Measurements from ENCODE around the gene PTPRH.

PTPRH gene

DNA sequence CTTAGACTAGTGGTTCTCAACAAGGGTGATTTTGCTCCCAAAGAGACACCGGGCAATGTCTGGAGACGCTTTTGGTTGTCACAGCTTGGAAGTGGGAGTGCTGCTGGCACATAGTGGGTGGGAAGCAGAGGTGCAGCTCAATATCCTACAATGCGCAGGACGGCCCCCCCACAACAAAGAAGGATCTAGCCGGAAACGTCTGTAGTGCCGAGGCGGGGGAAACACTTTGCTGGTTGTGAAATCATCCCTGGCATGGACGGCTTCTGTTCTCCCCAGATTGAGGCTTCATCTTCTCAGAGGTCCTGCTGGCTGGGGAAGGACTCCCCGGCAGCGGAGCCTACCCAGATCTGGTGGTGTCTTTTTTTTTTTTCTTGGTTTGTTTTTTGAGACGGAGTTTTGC, 15.8 kb downstream of the PTPRH start:
- no peaks in the 10 kb centered on the region for H3K36me3 ChIP-seq (ENCODE audit: insufficient read depth, low read length)

GRCh38 chr19:55189403-55189835, 19.9 kb downstream of the PTPRH start:
- Histone ChIP-seq H3K79me2 (ENCODE audit: insufficient read depth, low read length) (no peaks in the 10 kb centered on the region), H3K27ac (ENCODE audit: low read depth, low read length, poor library complexity, severe bottlenecking) (no peak overlapping the region), H2AFZ (ENCODE audit: low read length) (no peak overlapping the region), H3K4me2 (ENCODE audit: low read length) (no peak overlapping the region), H3K27me3 (ENCODE audit: insufficient read depth, low read length) (no peaks in the 10 kb centered on the region; the same call in 1 of the 2 replicates), H3F3A (ENCODE audit: insufficient read depth, low read length) (no peaks in the 10 kb centered on the region), H4K20me1 (ENCODE audit: insufficient read depth, low read length) (no peaks in the 10 kb centered on the region), H3K9ac (ENCODE audit: low read length) (no peak overlapping the region), H3K9me3 (ENCODE audit: low read length) (no peaks in the 10 kb centered on the region), H3K9me2 (ENCODE audit: low read depth, low read length) (no peaks in the 10 kb centered on the region), H3K4me1 (ENCODE audit: insufficient read depth, low read length, severe bottlenecking) (no peaks in the 10 kb centered on the region), H3K36me3 (ENCODE audit: insufficient read depth, low read length) (no peaks in the 10 kb centered on the region), H3K4me3 (ENCODE audit: low read depth, low read length, poor library complexity, severe bottlenecking) (no peak overlapping the region)
- TF ChIP-seq EZH2 (IDR thresholded peaks at IDR 0.05; ENCODE audit: borderline replicate concordance, low read length) (no peak), CTCF (IDR thresholded peaks at IDR 0.05; ENCODE audit: low read length) (no peak)

More for the DNA sequence above, 15.8 kb downstream of the PTPRH start:
- Histone ChIP-seq H3K9ac (ENCODE audit: low read length) (no peak overlapping the region), H3K9me3 (ENCODE audit: low read length) (no peaks in the 10 kb centered on the region), H3K79me2 (ENCODE audit: insufficient read depth, low read length) (no peaks in the 10 kb centered on the region), H3K9me2 (ENCODE audit: low read depth, low read length) (no peaks in the 10 kb centered on the region), H3K27me3 (ENCODE audit: insufficient read depth, low read length) (peaks cover under 1% of the 10 kb centered on the region; the same call in 1 of the 2 replicates), H2AFZ (ENCODE audit: low read length) (no peak overlapping the region), H3K4me3 (ENCODE audit: low read depth, low read length, poor library complexity, severe bottlenecking) (no peak overlapping the region), H3F3A (ENCODE audit: insufficient read depth, low read length) (no peaks in the 10 kb centered on the region), H3K27ac (ENCODE audit: low read depth, low read length, poor library complexity, severe bottlenecking) (no peak overlapping the region), H3K4me2 (ENCODE audit: low read length) (no peak overlapping the region), H3K4me1 (ENCODE audit: insufficient read depth, low read length, severe bottlenecking) (no peaks in the 10 kb centered on the region), H4K20me1 (ENCODE audit: insufficient read depth, low read length) (no peaks in the 10 kb centered on the region)
- no peak for TF ChIP-seq EZH2 (IDR thresholded peaks at IDR 0.05; ENCODE audit: borderline replicate concordance, low read length)
- TF ChIP-seq CTCF (IDR thresholded peaks at IDR 0.05; ENCODE audit: low read length): no peak

GRCh38 chr19:55188625-55189024, 20.7 kb downstream of the PTPRH start:
- Histone ChIP-seq H3K4me2 (ENCODE audit: low read length) (no peak overlapping the region), H3K36me3 (ENCODE audit: insufficient read depth, low read length) (no peaks in the 10 kb centered on the region), H3F3A (ENCODE audit: insufficient read depth, low read length) (no peaks in the 10 kb centered on the region), H4K20me1 (ENCODE audit: insufficient read depth, low read length) (no peaks in the 10 kb centered on the region), H3K4me3 (ENCODE audit: low read depth, low read length, poor library complexity, severe bottlenecking) (no peak overlapping the region), H3K9me3 (ENCODE audit: low read length) (no peaks in the 10 kb centered on the region), H3K79me2 (ENCODE audit: insufficient read depth, low read length) (no peaks in the 10 kb centered on the region), H3K4me1 (ENCODE audit: insufficient read depth, low read length, severe bottlenecking) (no peaks in the 10 kb centered on the region), H2AFZ (ENCODE audit: low read length) (no peak overlapping the region), H3K9me2 (ENCODE audit: low read depth, low read length) (no peaks in the 10 kb centered on the region), H3K9ac (ENCODE audit: low read length) (no peak overlapping the region), H3K27me3 (ENCODE audit: insufficient read depth, low read length) (no peaks in the 10 kb centered on the region; the same call in 1 of the 2 replicates), H3K27ac (ENCODE audit: low read depth, low read length, poor library complexity, severe bottlenecking) (no peak overlapping the region)
- no peak for TF ChIP-seq CTCF (IDR thresholded peaks at IDR 0.05; ENCODE audit: low read length)
- no peak for TF ChIP-seq EZH2 (IDR thresholded peaks at IDR 0.05; ENCODE audit: borderline replicate concordance, low read length)

All from OCI-LY1 (cell line).